GM19240 (cell line): ENCODE results near the gene PGLYRP2.
"Not testable (repeated sequence)": the region's sequence is repeated elsewhere in the genome, so short reads cannot be mapped to it uniquely, and the experiment has no call there.

Experiments used
- DNase-seq: peaks from one replicate; pipeline ENCODE4 v3.0.0; 2011; ENCODE audit warnings: low spot score; ENCODE audit not compliant: insufficient read length

The PGLYRP2 gene

GRCh38 chr19:15487038-15487437, 7.7 kb upstream of the PGLYRP2 start:
- DNase-seq = no peak

DNA sequence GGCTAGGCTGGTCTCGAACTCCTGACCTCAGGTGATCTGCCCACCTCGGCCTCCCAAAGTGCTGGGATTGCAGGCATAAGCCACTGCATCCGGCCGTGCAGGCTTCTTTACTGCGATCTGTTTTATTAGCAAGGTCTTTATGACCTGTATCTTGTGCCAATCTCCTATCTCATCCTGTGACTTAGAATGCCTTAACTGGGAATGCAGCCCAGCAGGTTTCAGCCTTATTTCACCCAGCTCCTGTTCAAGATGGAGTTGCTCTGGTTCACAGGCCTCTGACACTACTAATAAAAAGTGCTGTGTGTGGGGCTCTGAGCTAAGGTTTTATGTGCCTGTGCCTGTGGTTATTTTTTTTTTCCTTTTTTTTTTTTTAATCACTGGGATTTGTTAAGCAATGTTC, 6.5 kb upstream of the PGLYRP2 start:
- DNase-seq = not testable (repeated sequence)

DNA sequence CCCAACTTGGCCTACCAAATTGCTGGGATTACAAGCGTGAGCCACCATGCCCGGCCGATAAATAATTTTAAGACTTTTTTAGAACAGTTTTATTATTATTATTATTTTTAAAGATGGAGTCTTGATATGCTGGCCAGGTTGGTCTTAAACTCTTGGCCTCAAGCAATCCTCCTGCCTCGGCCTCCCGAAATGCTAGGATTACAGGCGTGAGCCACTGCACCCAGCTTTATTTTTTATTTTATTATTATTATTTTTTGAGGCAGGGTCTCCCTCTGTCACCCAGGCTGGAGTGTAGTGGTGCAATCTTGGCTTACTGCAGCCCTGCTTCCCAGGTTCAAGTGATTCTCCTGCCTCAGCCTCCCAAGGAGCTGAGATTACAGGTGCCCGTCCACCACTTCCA, 1.7 kb upstream of the PGLYRP2 start:
- DNase-seq = not testable (repeated sequence)

DNA sequence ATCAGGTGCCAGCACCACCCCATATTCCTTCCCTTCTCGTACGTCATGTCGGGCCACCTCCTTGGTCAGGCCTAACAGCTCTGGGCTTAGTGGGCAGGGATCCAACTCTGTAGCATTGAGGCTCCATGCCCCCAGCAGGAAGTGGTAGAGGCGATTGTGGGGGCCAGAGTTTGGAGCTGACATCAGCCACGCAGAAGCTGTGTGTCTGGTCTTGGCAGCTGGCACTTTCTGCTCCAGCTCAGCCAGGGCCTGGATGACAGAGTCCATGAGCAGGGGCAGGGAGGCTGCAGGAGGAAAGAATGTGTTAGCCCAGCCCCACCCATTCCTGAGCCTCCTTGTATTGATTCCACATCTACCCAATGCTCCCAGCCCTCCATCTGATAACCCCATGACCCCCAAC, 3.0 kb downstream of the PGLYRP2 start:
- no peak for DNase-seq

DNA sequence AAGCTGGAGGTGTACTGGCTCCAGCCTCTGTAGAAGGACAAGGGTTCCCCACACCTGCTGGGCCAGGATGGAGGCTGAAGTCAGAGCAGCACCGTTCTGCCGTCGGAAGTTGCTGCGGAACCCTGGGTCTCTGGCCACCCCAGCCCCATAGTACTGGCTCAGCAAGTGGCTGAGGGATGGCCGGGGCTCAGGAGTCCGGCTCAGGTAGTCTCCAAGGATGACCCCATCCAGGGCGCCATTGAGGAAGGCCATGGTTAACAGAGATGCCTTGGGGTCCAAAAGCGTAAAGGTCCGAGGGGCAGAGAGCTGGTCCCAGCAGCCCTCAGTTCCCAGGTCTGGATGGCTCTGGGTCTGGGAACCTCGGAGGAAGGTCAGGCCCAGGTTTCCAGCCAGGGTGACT, 3.7 kb downstream of the PGLYRP2 start:
- DNase-seq = no peak

DNA sequence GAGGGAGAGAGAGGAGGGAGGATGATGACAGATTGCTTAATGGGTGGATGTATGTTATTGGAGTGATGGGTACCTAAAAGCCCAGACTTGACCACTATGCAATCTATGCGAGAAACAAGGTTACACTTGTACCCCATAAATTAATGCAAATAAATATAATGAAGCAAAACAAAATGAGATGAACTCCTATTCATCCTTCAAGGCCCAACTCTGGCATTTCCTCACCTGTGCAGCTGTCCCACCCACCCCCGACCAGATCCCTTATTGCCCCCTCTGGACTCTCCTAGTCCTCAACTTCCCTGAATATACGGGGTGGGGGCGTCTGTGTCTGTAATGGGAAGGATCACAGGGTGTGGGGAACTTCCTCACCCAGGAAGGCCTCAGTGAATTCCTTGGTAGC, 4.1 kb downstream of the PGLYRP2 start:
- no peak for DNase-seq

- DNase-seq = not testable (repeated sequence)
Measured at GRCh38 chr19:15473821-15474220, 5.5 kb downstream of the PGLYRP2 start.

GRCh38 chr19:15471639-15472101, 7.6 kb downstream of the PGLYRP2 start:
- no peak for DNase-seq

- peak; percentile 19 for DNase-seq
Measured at GRCh38 chr19:15469513-15470297, 9.6 kb downstream of the PGLYRP2 start.

GRCh38 chr19:15468675-15469512, 10.4 kb downstream of the PGLYRP2 start:
- no peak for DNase-seq

DNA sequence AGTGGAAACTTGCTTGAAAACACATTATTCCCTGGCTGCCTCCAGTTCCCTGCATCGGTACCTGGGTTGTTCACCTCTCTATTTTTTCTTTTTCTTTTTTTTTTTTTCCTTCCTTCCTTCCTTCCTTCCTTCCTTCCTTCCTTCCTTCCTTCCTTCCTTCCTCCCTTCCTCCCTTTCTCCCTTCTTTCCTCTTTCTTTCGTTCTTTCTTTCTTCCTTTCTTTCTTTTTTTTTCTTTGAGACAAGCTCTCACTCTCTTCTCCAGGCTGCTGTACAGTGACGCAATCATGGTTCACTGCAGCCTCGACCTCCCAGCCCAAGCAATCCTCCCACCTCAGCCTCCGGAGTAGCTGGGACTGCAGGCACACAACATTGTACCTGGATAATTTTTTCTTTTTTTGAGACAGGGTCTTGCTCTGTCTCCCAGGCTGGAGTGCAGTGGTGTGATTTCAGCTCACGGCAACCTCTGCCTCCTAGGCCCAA, 11.5 kb downstream of the PGLYRP2 start:
- no peak for DNase-seq

GRCh38 chr19:15466851-15467733, 12.2 kb downstream of the PGLYRP2 start:
- DNase-seq = no peak

- no peak for DNase-seq
Measured at GRCh38 chr19:15464394-15465385, 14.6 kb downstream of the PGLYRP2 start, which contains the start of gene RASAL3. TSS of gene RASAL3 (minus strand) at chr19:15464544. CDS start at chr19:15464358, 186 bp downstream.

- peak; percentile 79 for DNase-seq
Measured at GRCh38 chr19:15463861-15464371, 15.4 kb downstream of the PGLYRP2 start.

GRCh38 chr19:15461694-15462093, 17.6 kb downstream of the PGLYRP2 start:
- no peak for DNase-seq

GRCh38 chr19:15457701-15458484, 21.4 kb downstream of the PGLYRP2 start:
- no peak for DNase-seq

- no peak for DNase-seq
Measured at GRCh38 chr19:15456871-15457700, 22.2 kb downstream of the PGLYRP2 start.

DNA sequence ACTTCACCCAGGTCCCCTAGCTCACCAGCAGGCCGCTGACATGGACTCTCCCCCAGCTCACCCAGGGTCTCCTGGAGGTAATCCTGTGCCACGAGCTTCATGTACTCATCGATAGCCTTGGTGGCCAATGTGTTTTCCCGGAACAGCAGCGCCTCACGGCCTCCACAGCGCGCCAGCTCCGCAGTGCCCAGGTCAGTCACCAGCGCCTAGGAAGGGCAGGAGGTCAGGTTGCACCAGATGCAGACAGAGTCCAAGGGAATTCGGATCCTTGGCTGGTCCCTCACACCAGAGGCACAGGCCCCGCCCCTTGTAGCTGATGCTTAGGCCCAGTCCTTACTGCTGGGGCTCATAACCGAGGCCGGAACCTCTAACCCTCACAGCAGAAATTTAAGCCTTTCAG, 22.9 kb downstream of the PGLYRP2 start:
- no peak for DNase-seq
